Breast epithelium (tissue), 4 donors: ENCODE results near the gene MMS19. TPM values are rescaled to one million over a fixed set of nuclear protein-coding genes. Genes with fewer than 3 reads are reported as not detected.
A peak's percentile ranks its signal among the peaks of the same experiment; 100 is the strongest.

ENCODE experiments used
- DNase-seq, 2 donors: peaks; one replicate each; pipeline ENCODE4 v3.0.0-alpha.2; 2019; ENCODE audit warnings: low spot score in 2 of 2
- H3K27ac ChIP-seq, 2 donors: fragments of 200-600 bp; sonication (generic) in 1 of 2; one replicate each; pipeline ENCODE4 v1.5.1; 2016 to 2019; ENCODE audit warnings: mild to moderate bottlenecking in 1 of 2
- H3K27me3 ChIP-seq, 2 donors: fragments of 200-600 bp; sonication (generic) in 1 of 2; one replicate each; pipeline versions ENCODE4 v1.5.1 to v1.6.0; 2017 to 2019; ENCODE audit warnings: control low read depth in 1 of 2, mild to moderate bottlenecking in 1 of 2
- H3K36me3 ChIP-seq: fragments of 200-600 bp; one replicate; pipeline ENCODE4 v1.5.1; 2019
- H3K4me1 ChIP-seq, 2 donors: fragments of 200-600 bp; sonication (generic); one replicate each; pipeline ENCODE4 v1.5.1; 2016 to 2019; ENCODE audit warnings: control low read depth in 1 of 2
- H3K4me3 ChIP-seq, 3 donors: fragments of 200-600 bp; sonication (generic); 1 replicate in 2 of 3; 2 replicates in 1 of 3; pipeline ENCODE4 v1.5.1; 2016 to 2019; ENCODE audit warnings: mild to moderate bottlenecking in 3 of 3, moderate library complexity in 2 of 3
- H3K9me3 ChIP-seq, 2 donors: fragments of 200-600 bp; sonication (generic) in 1 of 2; one replicate each; pipeline ENCODE4 v1.5.1; 2016 to 2019; ENCODE audit warnings: control low read depth in 1 of 2
- POLR2A ChIP-seq: fragments of 450-650 bp; IDR thresholded peaks from one replicate; pipeline ENCODE4 v1.6.1; 2016; ENCODE audit warnings: antibody characterized with exemption, mild to moderate bottlenecking, moderate library complexity
- POLR2AphosphoS5 ChIP-seq, 3 donors: sonication (generic); formaldehyde crosslinking; IDR thresholded peaks; one replicate each; pipeline ENCODE4 v1.6.1; 2017; ENCODE audit warnings: antibody characterized with exemption in 3 of 3
- intact Hi-C: fragments of 100-400 bp; cut with DNase I; formaldehyde crosslinking; loops from one replicate; pipeline ENCODE4 v1.15.1; 2023; ENCODE audit warnings: low total_unique reads
- total RNA-seq, 3 donors: library from RNA; depleted of rRNA; stranded (reverse); fragments of >200 nt; gene quantifications; one replicate each; pipeline ENCODE4 v1.1.0, GENCODE V29; 2016
- TF ChIP-seq, protein P1 (sequence below), 3 donors: fragments of 450-650 bp; IDR thresholded peaks; one replicate each; pipeline ENCODE4 v1.5.1; 2016 to 2017; ENCODE audit warnings: antibody characterized with exemption in 3 of 3, mild to moderate bottlenecking in 3 of 3, moderate library complexity in 3 of 3

The MMS19 gene
- total RNA-seq, 3 donors from 2014 or later: 73.0 to 109 (median 78.7) TPM

GRCh38 chr10:97517096-97517750 lies 19.0 kb upstream of the MMS19 start:
- DNase-seq: no peak
- intact Hi-C loops: no loop called here
- H3K4me3 ChIP-seq: no peak overlapping the region
- H3K4me1 ChIP-seq: peaks cover 0 to 7% of the 10 kb centered on the region in 2 donors
- TF ChIP-seq POLR2A (no peak), POLR2AphosphoS5 (IDR thresholded peaks at IDR 0.05) (no peak)
- TF ChIP-seq, protein P1, sequence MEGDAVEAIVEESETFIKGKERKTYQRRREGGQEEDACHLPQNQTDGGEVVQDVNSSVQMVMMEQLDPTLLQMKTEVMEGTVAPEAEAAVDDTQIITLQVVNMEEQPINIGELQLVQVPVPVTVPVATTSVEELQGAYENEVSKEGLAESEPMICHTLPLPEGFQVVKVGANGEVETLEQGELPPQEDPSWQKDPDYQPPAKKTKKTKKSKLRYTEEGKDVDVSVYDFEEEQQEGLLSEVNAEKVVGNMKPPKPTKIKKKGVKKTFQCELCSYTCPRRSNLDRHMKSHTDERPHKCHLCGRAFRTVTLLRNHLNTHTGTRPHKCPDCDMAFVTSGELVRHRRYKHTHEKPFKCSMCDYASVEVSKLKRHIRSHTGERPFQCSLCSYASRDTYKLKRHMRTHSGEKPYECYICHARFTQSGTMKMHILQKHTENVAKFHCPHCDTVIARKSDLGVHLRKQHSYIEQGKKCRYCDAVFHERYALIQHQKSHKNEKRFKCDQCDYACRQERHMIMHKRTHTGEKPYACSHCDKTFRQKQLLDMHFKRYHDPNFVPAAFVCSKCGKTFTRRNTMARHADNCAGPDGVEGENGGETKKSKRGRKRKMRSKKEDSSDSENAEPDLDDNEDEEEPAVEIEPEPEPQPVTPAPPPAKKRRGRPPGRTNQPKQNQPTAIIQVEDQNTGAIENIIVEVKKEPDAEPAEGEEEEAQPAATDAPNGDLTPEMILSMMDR (IDR thresholded peaks at IDR 0.05): no peak
- H3K36me3 ChIP-seq: no peaks in the 10 kb centered on the region
- H3K9me3 ChIP-seq: no peaks in the 10 kb centered on the region
- no peaks in the 10 kb centered on the region for H3K27me3 ChIP-seq
- peak overlapping the region; percentile 54 to 71 for H3K27ac ChIP-seq

- H3K27me3 ChIP-seq: no peaks in the 10 kb centered on the region
- no peak for DNase-seq
- TF ChIP-seq, protein P1 (IDR thresholded peaks at IDR 0.05): no peak
- TF ChIP-seq POLR2AphosphoS5 (IDR thresholded peaks at IDR 0.05) (no peak), POLR2A (no peak)
- H3K27ac ChIP-seq: no peak overlapping the region
- H3K4me3 ChIP-seq: no peak overlapping the region
- no peaks in the 10 kb centered on the region for H3K36me3 ChIP-seq
- H3K9me3 ChIP-seq: no peaks in the 10 kb centered on the region
- H3K4me1 ChIP-seq: peaks cover 0 to 7% of the 10 kb centered on the region in 2 donors
- intact Hi-C loops: no loop called here
Measured at GRCh38 chr10:97515271-97515978, 17.2 kb upstream of the MMS19 start.

DNA sequence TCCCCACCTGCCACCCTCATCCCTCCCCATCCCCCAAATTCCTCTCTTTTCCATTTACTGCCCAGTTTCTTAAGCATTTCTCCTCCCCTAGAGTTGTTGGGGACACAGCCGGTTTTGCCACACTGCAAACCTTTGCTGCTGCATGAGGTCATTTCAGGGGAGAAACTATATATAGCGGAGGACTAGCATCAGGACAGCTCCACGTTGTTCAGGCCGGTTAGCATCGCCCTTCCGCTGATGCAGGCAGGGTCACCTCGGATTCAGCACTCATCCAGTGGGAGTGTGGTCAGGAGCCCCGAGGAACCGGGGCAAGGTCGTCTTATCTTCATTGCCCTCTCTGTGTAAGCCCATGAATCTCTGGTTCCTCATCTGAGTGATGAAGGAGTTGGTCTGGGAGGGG lies 16.1 kb upstream of the MMS19 start:
- no peak overlapping the region for H3K4me3 ChIP-seq
- TF ChIP-seq POLR2A: no peak
- TF ChIP-seq POLR2AphosphoS5 (IDR thresholded peaks at IDR 0.05): no peak
- TF ChIP-seq, protein P1 (IDR thresholded peaks at IDR 0.05): no peak
- no peak overlapping the region for H3K27ac ChIP-seq
- peaks cover 0 to 7% of the 10 kb centered on the region in 2 donors for H3K4me1 ChIP-seq
- no peaks in the 10 kb centered on the region for H3K9me3 ChIP-seq
- H3K36me3 ChIP-seq: no peaks in the 10 kb centered on the region
- DNase-seq: no peak
- H3K27me3 ChIP-seq: no peaks in the 10 kb centered on the region
- intact Hi-C loops: no loop called here

- H3K27me3 ChIP-seq: no peaks in the 10 kb centered on the region
- TF ChIP-seq, protein P1 (IDR thresholded peaks at IDR 0.05): no peak
- no peak for TF ChIP-seq POLR2AphosphoS5 (IDR thresholded peaks at IDR 0.05)
- no peak for TF ChIP-seq POLR2A
Measured at GRCh38 chr10:97512993-97513392, 14.8 kb upstream of the MMS19 start.

More at GRCh38 chr10:97512993-97513392, 14.8 kb upstream of the MMS19 start:
- no peak overlapping the region for H3K27ac ChIP-seq
- H3K9me3 ChIP-seq: no peaks in the 10 kb centered on the region
- H3K4me1 ChIP-seq: no peaks in the 10 kb centered on the region
- intact Hi-C loops: no loop called here
- no peak for DNase-seq
- H3K36me3 ChIP-seq: no peaks in the 10 kb centered on the region
- H3K4me3 ChIP-seq: no peak overlapping the region
